Measurements from ENCODE around the gene KRTAP10-1. TPM values are rescaled to one million over a fixed set of nuclear protein-coding genes. Genes with fewer than 3 reads are reported as not detected.

The KRTAP10-1 gene
- total and polyA plus RNA-seq, 2 of the 13 experiments (the other 11 are each of a cell fraction or from before 2014, with no cell fraction given) = not detected

DNA sequence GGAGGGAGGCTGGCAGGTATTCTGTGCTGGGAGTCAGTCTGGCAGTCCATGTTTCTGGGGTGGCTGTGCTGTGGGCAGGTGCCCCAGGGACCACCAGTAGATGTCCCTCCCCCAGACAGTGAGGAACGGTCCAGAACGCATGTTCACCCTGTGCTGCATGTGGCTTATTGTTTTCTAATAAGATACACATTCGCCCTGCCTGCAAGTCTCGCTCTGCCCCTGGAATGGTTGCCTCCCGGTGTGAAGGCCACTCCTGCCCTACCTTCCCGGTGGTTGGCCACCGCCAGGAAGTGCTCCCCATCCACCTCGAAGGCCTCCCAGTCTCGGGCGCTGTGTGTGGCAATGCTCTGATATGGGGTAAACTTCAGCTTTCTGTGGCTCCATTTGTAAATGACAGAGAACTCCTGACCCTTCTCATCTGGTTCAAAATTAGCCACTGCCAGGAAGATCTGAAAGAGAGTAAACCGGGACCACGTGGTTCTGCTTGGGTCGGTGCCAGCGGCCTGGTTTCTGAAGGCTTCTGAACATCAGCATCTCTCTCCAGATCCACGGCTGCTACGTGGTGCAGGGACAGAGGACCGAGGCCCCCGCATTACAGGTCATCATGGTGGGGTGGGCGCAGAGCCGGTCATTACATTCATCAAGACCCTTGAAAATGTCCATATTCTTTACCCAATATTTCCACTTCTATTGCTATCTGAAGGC, 14.5 kb downstream of the KRTAP10-1 start (continued):
- TF ChIP-seq, protein P1, sequence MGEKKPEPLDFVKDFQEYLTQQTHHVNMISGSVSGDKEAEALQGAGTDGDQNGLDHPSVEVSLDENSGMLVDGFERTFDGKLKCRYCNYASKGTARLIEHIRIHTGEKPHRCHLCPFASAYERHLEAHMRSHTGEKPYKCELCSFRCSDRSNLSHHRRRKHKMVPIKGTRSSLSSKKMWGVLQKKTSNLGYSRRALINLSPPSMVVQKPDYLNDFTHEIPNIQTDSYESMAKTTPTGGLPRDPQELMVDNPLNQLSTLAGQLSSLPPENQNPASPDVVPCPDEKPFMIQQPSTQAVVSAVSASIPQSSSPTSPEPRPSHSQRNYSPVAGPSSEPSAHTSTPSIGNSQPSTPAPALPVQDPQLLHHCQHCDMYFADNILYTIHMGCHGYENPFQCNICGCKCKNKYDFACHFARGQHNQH (CRISPR knock-in tag; IDR thresholded peaks at IDR 0.05) = no peak
- TF ChIP-seq SMAD3 (CRISPR knock-in tag; IDR thresholded peaks at IDR 0.05) = no peak
- no peak for TF ChIP-seq ZNF891 (CRISPR knock-in tag; IDR thresholded peaks at IDR 0.05)
- TF ChIP-seq ARNT (IDR thresholded peaks at IDR 0.05) = no peak
- no peak for TF ChIP-seq CHD4 (IDR thresholded peaks at IDR 0.05; ENCODE audit: borderline replicate concordance, low read length)
- TF ChIP-seq EZH2 (conservative IDR thresholded peaks at IDR 0.05; ENCODE audit: low read depth, low read length) = no peak

DNA sequence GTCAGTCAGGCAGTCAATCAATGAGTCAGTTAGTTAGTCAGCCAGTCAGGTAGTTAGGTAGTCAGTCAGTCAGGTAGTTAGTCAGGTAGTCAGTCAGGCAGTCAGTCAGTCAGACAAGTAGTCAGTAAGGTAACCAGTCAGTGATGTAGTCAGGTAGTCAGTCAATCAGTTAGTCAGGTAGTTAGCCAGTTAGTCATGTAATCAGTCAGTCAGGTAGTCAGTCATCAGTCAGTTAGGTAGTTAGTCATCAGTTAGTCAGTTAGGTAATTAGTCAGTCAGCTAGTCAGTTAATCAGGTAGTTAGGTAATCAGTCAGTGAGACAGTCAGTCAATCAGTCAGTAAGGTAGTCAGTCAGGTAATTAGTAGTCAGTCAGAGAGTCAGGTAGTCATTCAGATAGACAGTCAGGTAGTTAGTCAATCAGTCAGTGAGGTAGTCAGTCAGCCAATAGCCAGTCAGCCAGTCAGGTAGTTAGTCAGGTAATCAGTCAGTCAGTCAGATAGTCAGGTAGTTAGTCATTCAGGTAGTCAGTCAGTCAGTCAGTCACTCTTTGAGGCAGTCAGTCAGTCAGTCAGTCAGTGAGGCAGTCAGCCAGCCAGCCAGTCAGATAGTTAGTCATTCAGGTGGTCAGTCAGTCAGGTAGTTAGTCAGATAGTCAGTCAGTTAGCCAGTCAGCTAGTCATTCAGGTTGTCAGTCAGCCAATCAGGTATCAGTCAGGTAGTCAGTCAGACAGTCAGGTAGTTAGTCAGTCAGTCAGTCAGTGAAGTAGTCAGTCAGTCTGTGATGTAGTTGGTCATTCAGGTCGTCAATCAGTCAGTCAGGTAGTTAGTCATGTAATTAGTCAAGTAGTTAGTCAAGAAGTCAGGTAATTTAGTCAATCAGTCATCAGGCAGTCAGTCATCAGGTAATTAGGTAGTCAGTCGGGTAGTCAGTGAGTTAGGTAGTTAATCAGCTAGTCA, 15.3 kb downstream of the KRTAP10-1 start:
- ATAC-seq (no peak), FAIRE-seq (no peak), DNase-seq (ENCODE audit: low spot score) (no peak)
- H3K9me3 ChIP-seq (ENCODE audit: low read length) = no peaks in the 10 kb centered on the region
- CTCF ChIA-PET (ENCODE audit: low intra/inter-chr PET ratio, low total read pairs) = no interaction called here
- 51% methylated on average over 2 of the region's 2 CpGs for WGBS (ENCODE audit: low lambda C conversion rate)
- no peaks in the 10 kb centered on the region for H4K20me1 ChIP-seq (ENCODE audit: insufficient read depth, low read length)
- H3K27ac ChIP-seq (ENCODE audit: extremely low read length, insufficient read depth, low read length) = no peak overlapping the region
- peaks cover 21% of the 10 kb centered on the region for H3K4me1 ChIP-seq (ENCODE audit: insufficient read depth, low read length)
- POLR2A ChIA-PET = no interaction called here
- in situ Hi-C loops (cut with HindIII; ENCODE audit: extremely low pct_ligation_motif_present, low pct_unique_long_range_greater_than_20kb) = no loop called here
- intact Hi-C loops (cut with micrococcal nuclease; ENCODE audit: unreplicated experiment) = no loop called here
- no peaks in the 10 kb centered on the region; a peak in 1 of 5 replicates for H3K27me3 ChIP-seq (ENCODE audit: control insufficient read depth in 1 of 2, insufficient read depth in 2 of 2, low read length in 2 of 2)
- no peaks in the 10 kb centered on the region for H3K79me2 ChIP-seq (ENCODE audit: insufficient read depth, low read length)
- H2AFZ ChIP-seq (ENCODE audit: low read length) = no peak overlapping the region
- H3K4me3 ChIP-seq (replicated peaks in 1 of 3; ENCODE audit: insufficient read depth in 1 of 3, low read depth in 2 of 3, low read length in 3 of 3) = no peak overlapping the region
- no peak overlapping the region for H3K4me2 ChIP-seq (ENCODE audit: low read depth, low read length)
- BruUV-seq (replicated peaks) = no TSS peak
- H3K9ac ChIP-seq (ENCODE audit: insufficient read depth, low read depth, low read length) = no peak overlapping the region
- H3K36me3 ChIP-seq (replicated peaks in 1 of 2; ENCODE audit: control insufficient read depth in 1 of 2, insufficient read depth in 2 of 2, low read length in 2 of 2) = no peaks in the 10 kb centered on the region
- no peak for TF ChIP-seq ZNF430 (CRISPR knock-in tag; IDR thresholded peaks at IDR 0.05)
- TF ChIP-seq, protein P2, sequence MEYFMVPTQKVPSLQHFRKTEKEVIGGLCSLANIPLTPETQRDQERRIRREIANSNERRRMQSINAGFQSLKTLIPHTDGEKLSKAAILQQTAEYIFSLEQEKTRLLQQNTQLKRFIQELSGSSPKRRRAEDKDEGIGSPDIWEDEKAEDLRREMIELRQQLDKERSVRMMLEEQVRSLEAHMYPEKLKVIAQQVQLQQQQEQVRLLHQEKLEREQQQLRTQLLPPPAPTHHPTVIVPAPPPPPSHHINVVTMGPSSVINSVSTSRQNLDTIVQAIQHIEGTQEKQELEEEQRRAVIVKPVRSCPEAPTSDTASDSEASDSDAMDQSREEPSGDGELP (IDR thresholded peaks at IDR 0.05; ENCODE audit: borderline replicate concordance, low read depth) = no peak
- no peak for TF ChIP-seq RARA (CRISPR knock-in tag; IDR thresholded peaks at IDR 0.05)
- TF ChIP-seq, protein P3, sequence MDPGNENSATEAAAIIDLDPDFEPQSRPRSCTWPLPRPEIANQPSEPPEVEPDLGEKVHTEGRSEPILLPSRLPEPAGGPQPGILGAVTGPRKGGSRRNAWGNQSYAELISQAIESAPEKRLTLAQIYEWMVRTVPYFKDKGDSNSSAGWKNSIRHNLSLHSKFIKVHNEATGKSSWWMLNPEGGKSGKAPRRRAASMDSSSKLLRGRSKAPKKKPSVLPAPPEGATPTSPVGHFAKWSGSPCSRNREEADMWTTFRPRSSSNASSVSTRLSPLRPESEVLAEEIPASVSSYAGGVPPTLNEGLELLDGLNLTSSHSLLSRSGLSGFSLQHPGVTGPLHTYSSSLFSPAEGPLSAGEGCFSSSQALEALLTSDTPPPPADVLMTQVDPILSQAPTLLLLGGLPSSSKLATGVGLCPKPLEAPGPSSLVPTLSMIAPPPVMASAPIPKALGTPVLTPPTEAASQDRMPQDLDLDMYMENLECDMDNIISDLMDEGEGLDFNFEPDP (CRISPR knock-in tag; conservative IDR thresholded peaks at IDR 0.05) = no peak
- no peak for TF ChIP-seq ZNF776 (CRISPR knock-in tag; IDR thresholded peaks at IDR 0.05)
- no peak for TF ChIP-seq ZMAT3 (CRISPR knock-in tag; conservative IDR thresholded peaks at IDR 0.05)
- TF ChIP-seq, protein P4, sequence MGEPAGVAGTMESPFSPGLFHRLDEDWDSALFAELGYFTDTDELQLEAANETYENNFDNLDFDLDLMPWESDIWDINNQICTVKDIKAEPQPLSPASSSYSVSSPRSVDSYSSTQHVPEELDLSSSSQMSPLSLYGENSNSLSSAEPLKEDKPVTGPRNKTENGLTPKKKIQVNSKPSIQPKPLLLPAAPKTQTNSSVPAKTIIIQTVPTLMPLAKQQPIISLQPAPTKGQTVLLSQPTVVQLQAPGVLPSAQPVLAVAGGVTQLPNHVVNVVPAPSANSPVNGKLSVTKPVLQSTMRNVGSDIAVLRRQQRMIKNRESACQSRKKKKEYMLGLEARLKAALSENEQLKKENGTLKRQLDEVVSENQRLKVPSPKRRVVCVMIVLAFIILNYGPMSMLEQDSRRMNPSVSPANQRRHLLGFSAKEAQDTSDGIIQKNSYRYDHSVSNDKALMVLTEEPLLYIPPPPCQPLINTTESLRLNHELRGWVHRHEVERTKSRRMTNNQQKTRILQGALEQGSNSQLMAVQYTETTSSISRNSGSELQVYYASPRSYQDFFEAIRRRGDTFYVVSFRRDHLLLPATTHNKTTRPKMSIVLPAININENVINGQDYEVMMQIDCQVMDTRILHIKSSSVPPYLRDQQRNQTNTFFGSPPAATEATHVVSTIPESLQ (CRISPR knock-in tag; conservative IDR thresholded peaks at IDR 0.05) = no peak
- TF ChIP-seq, protein P5, sequence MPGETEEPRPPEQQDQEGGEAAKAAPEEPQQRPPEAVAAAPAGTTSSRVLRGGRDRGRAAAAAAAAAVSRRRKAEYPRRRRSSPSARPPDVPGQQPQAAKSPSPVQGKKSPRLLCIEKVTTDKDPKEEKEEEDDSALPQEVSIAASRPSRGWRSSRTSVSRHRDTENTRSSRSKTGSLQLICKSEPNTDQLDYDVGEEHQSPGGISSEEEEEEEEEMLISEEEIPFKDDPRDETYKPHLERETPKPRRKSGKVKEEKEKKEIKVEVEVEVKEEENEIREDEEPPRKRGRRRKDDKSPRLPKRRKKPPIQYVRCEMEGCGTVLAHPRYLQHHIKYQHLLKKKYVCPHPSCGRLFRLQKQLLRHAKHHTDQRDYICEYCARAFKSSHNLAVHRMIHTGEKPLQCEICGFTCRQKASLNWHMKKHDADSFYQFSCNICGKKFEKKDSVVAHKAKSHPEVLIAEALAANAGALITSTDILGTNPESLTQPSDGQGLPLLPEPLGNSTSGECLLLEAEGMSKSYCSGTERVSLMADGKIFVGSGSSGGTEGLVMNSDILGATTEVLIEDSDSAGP (CRISPR knock-in tag; IDR thresholded peaks at IDR 0.05; ENCODE audit: borderline replicate concordance) = no peak

Data from HepG2 (cell line).